HG03439 (cell line): Measurements from ENCODE around the gene TP53I11.

Experiments
- ATAC-seq: cut with Tn5 transposase; IDR thresholded peaks from one replicate; pipeline ENCODE4 v1.9.1; 2021; ENCODE audit warnings: mild to moderate bottlenecking, moderate library complexity; ENCODE audit not compliant: unreplicated experiment

Gene TP53I11

GRCh38 chr11:44889266-44889665 lies 61.4 kb downstream of the TP53I11 start:
- no peak for ATAC-seq

- ATAC-seq, result no peak
Observed at GRCh38 chr11:44887636-44888035, 63.0 kb downstream of the TP53I11 start.

- ATAC-seq, result no peak
Observed at GRCh38 chr11:44886790-44887140, 63.9 kb downstream of the TP53I11 start.

GRCh38 chr11:44885919-44886789 lies 64.5 kb downstream of the TP53I11 start:
- ATAC-seq, result no peak

- no peak for ATAC-seq
Observed at GRCh38 chr11:44885065-44885810, 65.4 kb downstream of the TP53I11 start.

GRCh38 chr11:44884056-44884455 lies 66.6 kb downstream of the TP53I11 start:
- no peak for ATAC-seq

- no peak for ATAC-seq
Observed at GRCh38 chr11:44883277-44883676, 67.4 kb downstream of the TP53I11 start.
